Renal pelvis (tissue), 4 donors: ENCODE measurements around the gene PHLPP1. TPM values are rescaled to one million over a fixed set of nuclear protein-coding genes. Genes with fewer than 3 reads are reported as not detected.
"Not testable (repeated sequence)": the region's sequence is repeated elsewhere in the genome, so short reads cannot be mapped to it uniquely, and the experiment has no call there.

ENCODE experiments used
- DNase-seq: peaks from one replicate; pipeline ENCODE4 v3.0.0-alpha.2; 2013
- polyA plus RNA-seq, 3 donors: library from polyadenylated mRNA; unstranded; fragments of 120-200 nt; gene quantifications; one replicate each; pipeline ENCODE4 v1.2.1, GENCODE V29; 2013; ENCODE audit not compliant: insufficient read length in 3 of 3

PHLPP1 gene
- polyA plus RNA-seq, 3 donors = 15.3 to 17.9 (median 16.9) TPM

GRCh38 chr18:62807396-62807795 is 92.1 kb downstream of the PHLPP1 start:
- DNase-seq = no peak

DNA sequence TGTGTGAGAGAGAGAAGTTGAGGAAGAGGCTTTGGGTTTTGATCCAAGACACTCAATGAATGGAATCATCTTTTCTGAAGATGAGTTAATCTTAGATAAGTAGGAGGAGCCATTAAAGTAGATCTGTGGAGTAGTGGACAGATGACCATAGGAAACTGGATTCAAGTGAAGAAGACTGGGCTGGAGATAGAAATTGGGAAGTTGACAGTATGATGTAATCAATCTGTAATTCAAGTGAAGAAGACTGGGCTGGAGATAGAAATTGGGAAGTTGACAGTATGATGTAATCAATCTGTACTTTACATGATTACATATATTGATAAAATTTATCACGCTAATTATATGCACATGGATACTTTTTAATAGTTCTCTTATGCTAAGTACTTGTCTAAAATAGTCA is 92.8 kb downstream of the PHLPP1 start:
- no peak for DNase-seq

- DNase-seq = not testable (repeated sequence)
These were observed 94.1 kb downstream of the PHLPP1 start for GRCh38 chr18:62809445-62809844.

GRCh38 chr18:62809900-62810299 is 94.6 kb downstream of the PHLPP1 start:
- no peak for DNase-seq

DNA sequence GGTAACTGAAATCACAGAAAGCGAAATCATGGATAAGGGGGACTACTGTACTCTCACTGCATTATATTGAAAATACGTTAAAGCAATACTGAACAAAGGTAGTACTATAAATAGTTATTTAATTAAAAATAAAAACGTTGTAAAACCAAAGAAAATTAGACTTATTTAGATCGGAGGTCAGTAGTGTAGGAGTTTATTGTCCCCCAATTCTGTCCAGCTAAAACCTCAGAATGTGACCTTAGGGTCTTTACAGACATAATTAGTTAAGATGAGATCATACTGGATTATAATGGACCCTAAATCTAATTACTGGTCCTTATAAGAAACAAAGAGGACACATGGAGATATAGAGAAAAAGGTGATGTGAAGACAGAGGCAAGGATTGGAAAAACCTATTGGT is 95.3 kb downstream of the PHLPP1 start:
- DNase-seq = no peak

GRCh38 chr18:62811674-62812073 is 96.3 kb downstream of the PHLPP1 start:
- no peak for DNase-seq

GRCh38 chr18:62812242-62812641 is 96.9 kb downstream of the PHLPP1 start:
- no peak for DNase-seq

GRCh38 chr18:62812876-62813275 is 97.5 kb downstream of the PHLPP1 start:
- DNase-seq = no peak

DNA sequence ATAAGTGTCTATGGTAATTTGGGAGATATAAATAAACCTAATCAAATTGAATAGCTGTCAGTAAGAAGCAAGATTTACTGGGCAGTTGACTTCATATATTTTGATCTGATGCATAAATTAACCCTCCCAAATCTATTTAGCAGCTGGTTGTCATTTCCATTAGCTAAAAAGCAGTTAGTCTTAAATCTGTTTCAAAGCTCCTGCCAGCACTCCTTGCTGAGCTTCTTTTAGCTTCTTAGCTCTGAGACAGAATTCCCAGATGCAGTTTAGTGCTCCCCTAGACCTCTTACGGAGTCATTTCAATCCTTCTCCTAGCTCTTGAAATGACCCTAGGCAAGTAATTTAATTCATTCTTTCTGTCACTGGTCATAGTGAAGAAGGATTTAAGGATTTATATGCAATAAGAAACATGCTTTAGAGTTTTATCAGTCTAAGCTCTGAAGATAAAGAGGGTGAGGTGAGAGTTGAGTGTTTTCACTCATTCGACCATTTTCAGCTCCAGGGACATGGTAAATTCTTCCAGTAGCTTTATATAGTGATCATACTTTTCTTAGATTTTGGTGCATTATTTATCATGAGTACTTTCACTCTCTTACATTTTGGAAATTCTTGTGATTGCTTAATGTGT is 98.9 kb downstream of the PHLPP1 start:
- no peak for DNase-seq

DNA sequence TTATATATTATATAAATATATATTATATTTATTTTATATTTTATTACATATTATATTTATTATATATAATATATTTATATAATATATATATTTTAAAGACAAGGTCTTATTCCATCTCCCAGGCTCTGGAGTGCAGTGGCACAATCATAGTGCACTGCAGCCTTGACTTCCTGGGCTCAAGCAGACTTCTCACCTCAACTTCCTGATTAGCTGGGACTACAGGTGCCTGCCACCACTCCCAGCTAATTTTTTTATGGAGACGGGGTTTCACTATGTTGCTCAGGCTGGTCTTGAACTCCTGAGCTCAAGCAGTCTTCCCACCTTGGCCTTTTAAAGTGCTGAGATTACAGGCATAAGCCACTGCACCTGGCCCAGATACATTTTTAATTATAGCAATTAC is 110.0 kb downstream of the PHLPP1 start:
- no peak for DNase-seq

GRCh38 chr18:62827397-62827796 is 112.1 kb downstream of the PHLPP1 start:
- no peak for DNase-seq

- DNase-seq = no peak
These were observed 112.8 kb downstream of the PHLPP1 start for GRCh38 chr18:62828091-62828640.

GRCh38 chr18:62828852-62829251 is 113.5 kb downstream of the PHLPP1 start:
- no peak for DNase-seq

GRCh38 chr18:62829936-62830335 is 114.6 kb downstream of the PHLPP1 start:
- no peak for DNase-seq

DNA sequence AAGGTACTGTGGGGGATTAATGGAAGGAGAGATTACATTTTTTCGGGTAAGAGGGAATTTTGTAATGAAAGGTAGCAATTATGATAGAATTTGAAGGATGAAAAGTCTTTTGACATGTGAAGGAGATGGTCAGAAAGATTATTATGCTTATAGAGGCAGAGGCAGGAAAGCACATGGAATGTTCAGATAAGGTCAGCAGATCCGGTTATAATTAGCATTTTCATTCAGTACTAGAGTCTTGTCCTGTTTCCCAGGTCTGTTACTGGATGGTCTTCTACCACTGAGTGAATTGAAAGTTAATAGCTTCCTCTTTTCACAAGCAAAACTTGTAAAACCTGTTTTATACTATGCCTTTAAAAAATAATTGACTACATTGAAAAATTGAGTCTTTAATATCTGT is 116.9 kb downstream of the PHLPP1 start:
- no peak for DNase-seq

DNA sequence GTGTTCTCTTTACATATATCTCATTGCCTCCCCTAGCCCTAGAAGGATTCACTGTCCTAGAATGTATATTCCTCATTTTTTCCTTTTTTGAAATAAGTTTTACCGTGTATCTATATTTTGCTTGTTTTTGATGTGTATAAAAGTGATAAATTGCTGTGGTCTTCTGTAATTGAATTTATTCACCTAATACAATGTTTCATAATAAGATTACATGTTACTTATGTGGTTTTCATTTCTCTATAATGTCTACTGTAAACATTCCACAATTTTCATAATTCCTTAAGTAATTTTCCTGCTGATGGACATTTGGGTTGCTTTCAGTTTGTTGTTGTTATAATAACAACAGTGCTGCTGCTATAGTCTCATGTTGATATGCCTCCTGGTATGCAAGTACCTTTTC is 118.2 kb downstream of the PHLPP1 start:
- no peak for DNase-seq

DNA sequence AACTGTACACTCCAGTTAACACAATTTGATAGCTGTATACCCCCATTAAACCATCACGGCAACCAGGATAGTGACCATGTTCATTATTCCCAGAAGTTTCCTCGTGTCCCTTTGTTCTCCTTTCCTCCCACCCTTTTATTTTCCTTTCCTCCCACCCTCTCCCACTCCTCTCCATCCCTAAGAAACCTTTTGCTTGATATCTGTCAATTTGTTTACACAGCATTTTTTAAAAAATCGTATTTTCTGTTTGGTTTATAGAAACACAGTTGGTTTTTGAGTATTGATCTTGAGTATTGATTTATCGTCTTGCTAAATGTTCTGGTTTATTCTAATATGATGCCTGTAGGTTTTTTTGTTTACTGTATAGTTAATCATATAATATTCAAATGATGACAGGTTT is 119.4 kb downstream of the PHLPP1 start:
- DNase-seq = no peak

DNA sequence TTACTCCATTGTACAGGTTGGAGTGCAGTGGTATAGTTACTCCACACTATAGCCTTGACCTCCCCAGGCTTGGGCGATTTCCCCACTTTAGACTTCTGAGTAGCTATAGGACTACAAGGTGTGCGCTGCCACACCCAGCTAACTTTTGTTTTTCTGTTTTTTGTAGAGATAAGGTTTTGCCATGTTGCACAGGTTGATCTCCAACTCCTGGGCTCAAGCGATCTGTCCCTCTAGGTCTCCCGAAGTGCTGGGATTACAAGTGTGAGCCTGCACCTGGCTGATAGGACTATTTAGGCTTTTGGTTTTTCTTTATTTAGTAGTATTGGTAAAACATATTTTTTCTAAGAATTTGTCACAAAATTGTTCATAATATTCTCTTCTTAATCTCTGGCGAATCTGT is 121.7 kb downstream of the PHLPP1 start:
- DNase-seq = no peak

GRCh38 chr18:62838475-62839098 is 123.2 kb downstream of the PHLPP1 start:
- DNase-seq = no peak

DNA sequence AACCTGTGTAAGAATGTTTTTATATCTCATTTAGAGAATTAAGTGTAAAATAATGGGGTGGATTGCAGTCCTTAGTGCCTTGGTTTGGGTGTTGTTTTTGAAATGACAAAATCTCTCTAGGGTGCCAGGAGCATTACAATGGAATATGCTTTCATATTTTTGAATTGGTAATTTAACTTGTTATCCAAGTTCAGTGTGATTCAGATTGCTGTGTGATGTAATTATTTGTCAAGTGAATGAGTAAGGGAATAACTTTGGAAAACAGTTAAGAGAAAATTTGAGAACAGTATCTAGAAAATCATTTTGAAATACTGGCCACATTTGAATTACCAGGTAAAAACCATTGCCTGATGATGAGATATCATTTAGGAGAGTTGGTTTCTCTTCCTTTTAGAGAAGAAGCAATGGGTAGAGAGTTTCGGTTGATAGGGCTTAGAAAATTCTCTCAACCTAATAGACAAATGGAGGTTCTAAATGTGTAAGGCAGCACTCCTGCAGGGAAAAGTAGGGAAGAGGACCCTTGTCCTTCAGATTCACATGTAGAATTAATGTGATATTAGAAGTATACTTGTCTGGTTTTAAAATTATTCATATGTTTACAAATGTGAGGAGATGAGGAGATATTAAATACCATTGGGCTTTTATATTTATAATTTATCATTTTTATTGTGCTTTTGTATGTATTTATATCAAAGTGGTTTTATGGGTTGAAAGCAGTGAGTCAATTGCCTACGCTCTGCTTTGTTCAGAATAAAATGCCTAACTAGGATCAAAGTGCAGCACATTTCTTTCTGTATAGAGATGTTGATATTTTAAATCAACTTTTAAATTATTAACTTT is 124.8 kb downstream of the PHLPP1 start:
- no peak for DNase-seq

- DNase-seq = no peak
These were observed 126.1 kb downstream of the PHLPP1 start for GRCh38 chr18:62841405-62841804.

DNA sequence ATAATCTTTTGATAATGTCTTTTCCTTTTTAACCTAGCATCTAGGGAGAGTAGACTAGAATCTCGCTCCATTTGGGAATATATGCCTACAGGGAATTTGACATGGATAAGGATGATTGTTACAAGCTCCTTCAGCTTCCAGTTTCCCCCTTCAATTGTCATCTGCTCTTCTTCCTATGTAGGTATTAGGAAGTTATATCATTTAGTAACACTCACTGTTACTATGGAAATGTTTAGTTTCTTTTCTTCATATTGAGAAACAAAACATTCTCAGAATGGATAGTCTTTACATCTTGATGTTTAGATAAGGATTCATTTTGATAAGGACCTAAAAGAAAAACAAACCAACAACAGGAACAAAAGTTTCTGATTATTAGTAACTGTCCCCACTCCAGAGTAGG is 127.6 kb downstream of the PHLPP1 start:
- no peak for DNase-seq
